ENCODE measurements around the gene TCP11. TPM values are rescaled to one million over a fixed set of nuclear protein-coding genes. Genes with fewer than 3 reads are reported as not detected.

TCP11 gene
- total and polyA plus RNA-seq, 4 experiments from 2014 or later, result not detected

- ChIA-PET CTCF (ENCODE audit: partially characterized antibody) (no interaction called here), POLR2A (ENCODE audit: partially characterized antibody) (no interaction called here)
- H3K4me3 ChIP-seq (ENCODE audit: low read length in 2 of 2), result no peak overlapping the region
- Mint-ChIP-seq H3K4me1 (peaks cover 10 to 14% (median 12%) of the 10 kb centered on the region in 4 donors), H3K4me3 (no peak overlapping the region), H3K27me3 (peaks cover 4 to 8% of the 10 kb centered on the region in 2 donors), H3K9me3 (peaks cover 0 to 5% (median 0%) of the 10 kb centered on the region in 8 donors), H3K27ac (no peak overlapping the region), H3K36me3 (no peaks in the 10 kb centered on the region)
- H3K27ac ChIP-seq (ENCODE audit: low read depth, low read length), result no peak overlapping the region
- intact Hi-C loops (cut with micrococcal nuclease), result no loop called here
- peaks cover 10% of the 10 kb centered on the region for H3K4me1 ChIP-seq (ENCODE audit: insufficient read depth, low read length)
- H3K27me3 ChIP-seq (ENCODE audit: insufficient read depth, low read length), result no peaks in the 10 kb centered on the region
- no peak for DNase-seq
- H3K36me3 ChIP-seq (ENCODE audit: insufficient read depth, low read length), result no peaks in the 10 kb centered on the region
- no peaks in the 10 kb centered on the region for H3K9me3 ChIP-seq (ENCODE audit: control insufficient read depth in 1 of 2, low read length in 2 of 2)
These were observed 29.8 kb upstream of the TCP11 start for GRCh38 chr6:35170891-35171290.

- Mint-ChIP-seq H3K4me3 (no peak overlapping the region), H3K27ac (no peak overlapping the region), H3K27me3 (peaks cover 2 to 6% of the 10 kb centered on the region in 2 donors), H3K4me1 (peaks cover 10 to 14% (median 12%) of the 10 kb centered on the region in 4 donors), H3K9me3 (peaks cover 0 to 5% (median 0%) of the 10 kb centered on the region in 8 donors), H3K36me3 (no peaks in the 10 kb centered on the region)
- Histone ChIP-seq H3K9me3 (ENCODE audit: control insufficient read depth in 1 of 2, low read length in 2 of 2) (no peaks in the 10 kb centered on the region), H3K36me3 (ENCODE audit: insufficient read depth, low read length) (no peaks in the 10 kb centered on the region), H3K4me1 (ENCODE audit: insufficient read depth, low read length) (peaks cover 10% of the 10 kb centered on the region), H3K4me3 (ENCODE audit: low read length in 2 of 2) (no peak overlapping the region), H3K27ac (ENCODE audit: low read depth, low read length) (no peak overlapping the region), H3K27me3 (ENCODE audit: insufficient read depth, low read length) (no peaks in the 10 kb centered on the region)
- intact Hi-C loops (cut with micrococcal nuclease), result no loop called here
- ChIA-PET POLR2A (ENCODE audit: partially characterized antibody) (no interaction called here), CTCF (ENCODE audit: partially characterized antibody) (no interaction called here)
- no peak for DNase-seq
These were observed 29.0 kb upstream of the TCP11 start for GRCh38 chr6:35170166-35170565.

- H3K36me3 ChIP-seq (ENCODE audit: insufficient read depth, low read length), result no peaks in the 10 kb centered on the region
- ChIA-PET CTCF (ENCODE audit: partially characterized antibody) (interaction anchor here (1.1 kb wide), 1 partner anchor 29 kb away, joined by 4 read pairs; no protein-coding TSS in a partner anchor), POLR2A (ENCODE audit: partially characterized antibody) (interaction anchor here (0.6 kb wide), 1 partner anchor 30 kb away, joined by 4 read pairs; no protein-coding TSS in a partner anchor)
- no peaks in the 10 kb centered on the region for H3K36me3 Mint-ChIP-seq
- H3K27ac ChIP-seq (ENCODE audit: low read depth, low read length), result no peak overlapping the region
- H3K9me3 Mint-ChIP-seq, result peaks cover 0 to 5% (median 0%) of the 10 kb centered on the region in 8 donors
- no peak for DNase-seq
- peaks cover 3% of the 10 kb centered on the region for H3K4me1 ChIP-seq (ENCODE audit: insufficient read depth, low read length)
- H3K27ac Mint-ChIP-seq, result no peak overlapping the region
- no peak overlapping the region for H3K4me3 ChIP-seq (ENCODE audit: low read length in 2 of 2)
- H3K27me3 ChIP-seq (ENCODE audit: insufficient read depth, low read length), result no peaks in the 10 kb centered on the region
- intact Hi-C loops (cut with micrococcal nuclease), result no loop called here
- peaks cover 3 to 6% (median 5%) of the 10 kb centered on the region in 4 donors for H3K4me1 Mint-ChIP-seq
- H3K9me3 ChIP-seq (ENCODE audit: control insufficient read depth in 1 of 2, low read length in 2 of 2), result no peaks in the 10 kb centered on the region
- no peak overlapping the region for H3K4me3 Mint-ChIP-seq
- H3K27me3 Mint-ChIP-seq, result peaks cover 2 to 10% of the 10 kb centered on the region in 2 donors
These were observed 27.3 kb upstream of the TCP11 start for GRCh38 chr6:35168461-35168861.

- Mint-ChIP-seq H3K36me3 (no peaks in the 10 kb centered on the region), H3K4me3 (no peak overlapping the region), H3K4me1 (no peaks in the 10 kb centered on the region), H3K27ac (no peak overlapping the region), H3K27me3 (peaks cover 2 to 11% of the 10 kb centered on the region in 2 donors), H3K9me3 (peaks cover 0 to 5% (median 0%) of the 10 kb centered on the region in 8 donors)
- H3K9me3 ChIP-seq (ENCODE audit: control insufficient read depth in 1 of 2, low read length in 2 of 2), result no peaks in the 10 kb centered on the region
- no peaks in the 10 kb centered on the region for H3K4me1 ChIP-seq (ENCODE audit: insufficient read depth, low read length)
- no peak overlapping the region for H3K4me3 ChIP-seq (ENCODE audit: low read length in 2 of 2)
- intact Hi-C loops (cut with micrococcal nuclease), result no loop called here
- POLR2A ChIA-PET (ENCODE audit: partially characterized antibody), result no interaction called here
- CTCF ChIA-PET (ENCODE audit: partially characterized antibody), result no interaction called here
- H3K27ac ChIP-seq (ENCODE audit: low read depth, low read length), result no peak overlapping the region
- no peak for DNase-seq
- H3K27me3 ChIP-seq (ENCODE audit: insufficient read depth, low read length), result no peaks in the 10 kb centered on the region
- no peaks in the 10 kb centered on the region for H3K36me3 ChIP-seq (ENCODE audit: insufficient read depth, low read length)
These were observed 26.4 kb upstream of the TCP11 start for GRCh38 chr6:35167505-35167904.

DNA sequence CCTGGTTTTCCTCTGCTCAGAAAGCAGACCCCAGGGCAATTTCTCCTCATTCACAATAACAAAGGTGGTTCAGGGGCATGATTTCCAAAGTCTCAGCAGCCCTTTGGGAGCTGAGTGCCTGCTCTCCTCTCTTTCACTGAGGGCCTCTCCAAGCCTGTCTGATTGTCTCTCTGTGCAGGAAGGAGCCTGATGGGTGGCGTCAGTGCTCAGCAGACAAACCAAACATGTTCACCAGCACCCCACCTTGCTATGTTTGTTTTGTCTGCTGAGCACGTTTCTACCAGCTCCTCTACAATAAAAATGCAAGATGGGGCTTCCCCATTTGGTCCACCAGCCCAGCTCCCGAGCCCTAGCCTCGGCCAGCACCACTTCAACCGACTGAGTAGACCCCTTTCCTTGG is 25.4 kb upstream of the TCP11 start:
- Mint-ChIP-seq H3K9me3 (peaks cover 0 to 5% (median 0%) of the 10 kb centered on the region in 8 donors), H3K4me3 (no peak overlapping the region), H3K36me3 (no peaks in the 10 kb centered on the region), H3K27ac (no peak overlapping the region), H3K4me1 (no peaks in the 10 kb centered on the region), H3K27me3 (peaks cover 2 to 11% of the 10 kb centered on the region in 2 donors)
- Histone ChIP-seq H3K4me1 (ENCODE audit: insufficient read depth, low read length) (no peaks in the 10 kb centered on the region), H3K27me3 (ENCODE audit: insufficient read depth, low read length) (no peaks in the 10 kb centered on the region), H3K4me3 (ENCODE audit: low read length in 2 of 2) (no peak overlapping the region), H3K27ac (ENCODE audit: low read depth, low read length) (no peak overlapping the region), H3K36me3 (ENCODE audit: insufficient read depth, low read length) (no peaks in the 10 kb centered on the region), H3K9me3 (ENCODE audit: control insufficient read depth in 1 of 2, low read length in 2 of 2) (no peaks in the 10 kb centered on the region)
- CTCF ChIA-PET (ENCODE audit: partially characterized antibody), result no interaction called here
- DNase-seq, result no peak
- intact Hi-C loops (cut with micrococcal nuclease), result no loop called here
- POLR2A ChIA-PET (ENCODE audit: partially characterized antibody), result no interaction called here

DNA sequence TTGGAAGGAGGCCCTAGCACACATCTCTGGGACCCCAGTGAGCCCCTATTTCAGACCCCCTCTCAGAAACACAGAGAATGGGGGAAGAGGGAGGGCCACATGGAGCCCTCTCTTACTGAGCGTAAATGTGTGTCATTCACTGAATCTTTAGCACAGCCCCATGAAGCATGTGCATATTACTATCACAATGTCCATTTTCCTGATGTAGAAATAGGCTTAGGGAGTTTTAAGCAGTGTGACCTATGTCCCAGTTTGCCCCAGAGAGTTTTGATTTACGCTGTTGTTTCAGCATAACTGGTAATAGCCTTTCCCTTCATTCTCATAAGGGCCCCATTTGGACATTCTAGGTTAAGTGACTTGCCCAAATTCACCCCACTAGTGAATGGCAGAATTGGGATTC is 25.0 kb upstream of the TCP11 start:
- intact Hi-C loops (cut with micrococcal nuclease), result no loop called here
- Mint-ChIP-seq H3K36me3 (no peaks in the 10 kb centered on the region), H3K27me3 (peaks cover 2 to 11% of the 10 kb centered on the region in 2 donors), H3K4me3 (no peak overlapping the region), H3K27ac (no peak overlapping the region), H3K4me1 (no peaks in the 10 kb centered on the region), H3K9me3 (peaks cover 0 to 5% (median 0%) of the 10 kb centered on the region in 8 donors)
- CTCF ChIA-PET (ENCODE audit: partially characterized antibody), result no interaction called here
- Histone ChIP-seq H3K9me3 (ENCODE audit: control insufficient read depth in 1 of 2, low read length in 2 of 2) (no peaks in the 10 kb centered on the region), H3K4me1 (ENCODE audit: insufficient read depth, low read length) (no peaks in the 10 kb centered on the region), H3K27ac (ENCODE audit: low read depth, low read length) (no peak overlapping the region), H3K27me3 (ENCODE audit: insufficient read depth, low read length) (no peaks in the 10 kb centered on the region), H3K36me3 (ENCODE audit: insufficient read depth, low read length) (no peaks in the 10 kb centered on the region), H3K4me3 (ENCODE audit: low read length in 2 of 2) (no peak overlapping the region)
- POLR2A ChIA-PET (ENCODE audit: partially characterized antibody), result no interaction called here
- no peak for DNase-seq

GRCh38 chr6:35165630-35166071 is 24.5 kb upstream of the TCP11 start:
- H3K27me3 ChIP-seq (ENCODE audit: insufficient read depth, low read length), result no peaks in the 10 kb centered on the region
- intact Hi-C loops (cut with micrococcal nuclease), result no loop called here
- H3K27ac Mint-ChIP-seq, result no peak overlapping the region

GRCh38 chr6:35164868-35165267 is 23.7 kb upstream of the TCP11 start:
- ChIA-PET POLR2A (ENCODE audit: partially characterized antibody) (no interaction called here), CTCF (ENCODE audit: partially characterized antibody) (no interaction called here)
- no peaks in the 10 kb centered on the region for H3K36me3 Mint-ChIP-seq
- Histone ChIP-seq H3K9me3 (ENCODE audit: control insufficient read depth in 1 of 2, low read length in 2 of 2) (no peaks in the 10 kb centered on the region), H3K27me3 (ENCODE audit: insufficient read depth, low read length) (no peaks in the 10 kb centered on the region), H3K27ac (ENCODE audit: low read depth, low read length) (no peak overlapping the region), H3K36me3 (ENCODE audit: insufficient read depth, low read length) (no peaks in the 10 kb centered on the region), H3K4me3 (ENCODE audit: low read length in 2 of 2) (no peak overlapping the region), H3K4me1 (ENCODE audit: insufficient read depth, low read length) (no peaks in the 10 kb centered on the region)
- H3K4me3 Mint-ChIP-seq, result no peak overlapping the region
- intact Hi-C loops (cut with micrococcal nuclease), result no loop called here
- H3K4me1 Mint-ChIP-seq, result no peaks in the 10 kb centered on the region
- no peak for DNase-seq
- H3K9me3 Mint-ChIP-seq, result peaks cover 0 to 5% (median 0%) of the 10 kb centered on the region in 8 donors
- H3K27ac Mint-ChIP-seq, result no peak overlapping the region
- H3K27me3 Mint-ChIP-seq, result peaks cover under 1 to 8% of the 10 kb centered on the region in 2 donors

More at GRCh38 chr6:35165630-35166071, 24.5 kb upstream of the TCP11 start:
- Histone ChIP-seq H3K36me3 (ENCODE audit: insufficient read depth, low read length) (no peaks in the 10 kb centered on the region), H3K4me1 (ENCODE audit: insufficient read depth, low read length) (no peaks in the 10 kb centered on the region), H3K4me3 (ENCODE audit: low read length in 2 of 2) (no peak overlapping the region), H3K9me3 (ENCODE audit: control insufficient read depth in 1 of 2, low read length in 2 of 2) (no peaks in the 10 kb centered on the region), H3K27ac (ENCODE audit: low read depth, low read length) (no peak overlapping the region)
- H3K9me3 Mint-ChIP-seq, result peaks cover 0 to 5% (median 0%) of the 10 kb centered on the region in 8 donors
- H3K4me3 Mint-ChIP-seq, result no peak overlapping the region
- DNase-seq, result no peak
- no peaks in the 10 kb centered on the region for H3K4me1 Mint-ChIP-seq
- H3K27me3 Mint-ChIP-seq, result peaks cover 2 to 8% of the 10 kb centered on the region in 2 donors
- no peaks in the 10 kb centered on the region for H3K36me3 Mint-ChIP-seq
- CTCF ChIA-PET (ENCODE audit: partially characterized antibody), result no interaction called here
- POLR2A ChIA-PET (ENCODE audit: partially characterized antibody), result no interaction called here
